Measurements from ENCODE around the gene CDYL.

The CDYL gene

DNA sequence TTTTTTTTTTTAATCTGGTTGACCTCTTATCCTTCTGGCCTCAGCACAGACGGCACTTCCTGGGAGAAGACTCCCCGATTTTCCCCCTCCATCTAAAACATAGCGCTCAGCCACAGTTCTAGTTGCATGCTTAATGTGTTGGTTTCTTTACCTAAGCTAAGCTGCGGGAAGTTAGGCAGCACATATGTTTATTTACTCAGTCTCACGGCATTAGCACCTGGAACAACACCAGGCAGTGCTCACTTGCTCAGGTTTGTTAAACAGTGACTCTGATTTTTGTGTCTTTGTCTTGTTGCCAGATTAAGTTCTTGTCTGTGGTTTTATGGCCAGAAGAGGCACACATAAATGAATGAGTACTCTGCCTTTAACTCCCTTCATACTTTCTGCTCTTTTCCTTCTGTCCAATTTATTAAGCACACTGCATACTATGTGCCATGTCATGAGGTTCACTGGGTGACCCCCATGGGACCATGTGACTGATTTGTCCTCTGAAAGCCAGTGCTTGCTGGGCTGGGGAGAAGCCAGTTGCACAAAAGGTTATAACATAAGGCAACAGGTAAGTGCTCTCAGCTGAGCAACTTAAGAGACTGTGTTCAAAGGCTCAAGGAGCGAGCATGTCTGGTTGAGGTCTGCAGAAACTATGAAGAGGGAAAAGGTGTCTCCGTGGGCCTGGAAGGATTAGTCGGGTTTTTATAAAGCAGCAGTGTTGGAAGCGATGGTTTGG lies 134.0 kb downstream of the CDYL start:
- no peak for DNase-seq

GRCh38 chr6:4912559-4912958 lies 136.4 kb downstream of the CDYL start:
- no peak for DNase-seq

DNA sequence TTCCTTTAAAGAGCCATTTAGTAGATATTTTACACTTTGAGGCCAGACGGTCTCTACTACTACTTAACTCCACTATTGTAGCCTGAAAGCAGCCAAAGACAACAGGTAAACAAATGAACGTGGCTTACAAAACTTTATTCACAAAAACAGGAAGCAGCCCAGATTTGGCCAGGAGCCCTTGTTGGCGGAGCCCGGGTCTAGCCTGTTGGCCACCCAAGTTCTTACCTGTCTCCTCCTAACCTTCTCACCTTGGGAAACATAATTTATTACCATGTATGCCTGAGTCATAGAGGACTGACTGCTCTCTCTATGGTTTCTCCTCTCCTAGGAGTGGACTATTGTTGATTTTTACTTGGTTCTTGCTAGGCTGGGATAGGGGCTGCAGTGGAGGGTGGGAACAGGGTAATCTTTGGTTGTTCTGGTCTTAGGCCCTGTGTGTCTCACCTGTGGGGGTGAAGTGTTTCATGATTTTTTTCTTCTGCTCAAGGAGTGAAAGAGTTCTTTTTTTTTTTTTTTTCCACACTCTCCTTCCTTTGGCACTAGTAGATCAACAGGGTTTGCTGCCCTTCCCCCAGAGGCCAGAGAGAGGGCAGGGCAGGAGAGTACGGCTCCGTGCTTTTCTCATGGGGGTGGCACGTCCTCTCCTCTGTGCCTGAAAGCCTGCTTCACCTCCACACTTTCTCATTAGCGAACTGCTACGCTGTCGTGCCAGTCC lies 137.7 kb downstream of the CDYL start:
- no peak for DNase-seq

DNA sequence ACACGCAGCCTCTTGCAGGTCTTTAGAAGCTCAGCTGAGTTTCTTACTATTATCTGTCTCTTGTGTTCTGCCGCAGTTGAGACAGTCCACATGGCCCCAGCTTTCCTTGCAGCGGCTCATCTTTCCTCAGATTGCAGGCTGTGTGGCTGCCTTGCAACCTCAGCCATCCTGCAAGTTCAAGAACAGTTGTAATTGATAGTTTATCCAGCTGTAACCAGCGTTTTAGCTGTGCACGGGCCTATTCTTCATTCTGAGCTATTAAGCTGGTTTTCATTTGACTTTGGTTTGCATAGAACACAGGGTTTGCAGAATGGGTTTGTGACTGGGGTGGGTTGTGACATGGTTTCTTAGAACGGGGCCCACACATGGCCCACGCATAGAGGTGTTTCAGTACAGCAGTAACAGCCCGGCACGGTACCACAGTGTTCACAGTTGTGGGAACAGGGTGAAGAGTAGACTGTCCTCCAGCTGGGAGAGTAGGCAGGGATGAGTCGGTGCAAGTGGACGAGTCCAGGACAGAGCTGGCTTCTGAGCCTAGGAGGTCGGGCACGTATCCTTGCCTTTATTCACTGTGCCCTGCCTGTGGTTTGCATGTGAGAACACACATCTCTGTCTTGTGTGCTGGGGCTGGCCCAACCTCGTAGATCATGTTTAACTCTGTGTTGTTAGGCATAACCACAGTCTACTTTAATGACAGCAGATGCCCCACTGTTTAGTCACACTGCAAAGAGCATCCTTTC lies 138.4 kb downstream of the CDYL start:
- peak; percentile 86 for DNase-seq

GRCh38 chr6:4916954-4917561 lies 140.9 kb downstream of the CDYL start:
- DNase-seq = no peak

DNA sequence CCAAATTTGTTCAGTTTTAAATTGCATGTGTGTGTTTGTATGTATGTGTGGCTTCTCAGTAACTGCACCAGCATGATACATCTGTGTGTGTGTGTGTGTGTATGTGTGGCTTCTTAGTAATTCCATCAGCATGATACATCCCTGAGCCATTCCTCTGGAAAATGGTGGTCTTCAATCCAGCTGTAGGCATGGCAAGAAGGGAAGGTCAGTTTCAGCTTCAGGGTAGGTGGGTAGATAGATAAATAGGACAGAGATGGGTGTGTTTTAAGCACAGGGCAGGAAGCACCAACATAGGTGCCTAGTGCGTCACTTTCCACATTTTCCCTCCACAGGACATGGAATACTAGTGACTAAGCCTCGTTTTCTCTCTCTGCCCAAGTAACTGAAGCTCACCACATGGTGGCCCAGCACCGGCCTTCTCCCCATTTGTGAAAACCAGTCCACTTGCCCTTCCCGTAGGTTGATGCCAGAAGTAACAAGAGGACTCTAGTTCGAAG lies 144.8 kb downstream of the CDYL start:
- DNase-seq = peak; percentile 51

GRCh38 chr6:4922488-4923037 lies 146.4 kb downstream of the CDYL start:
- DNase-seq = no peak

GRCh38 chr6:4923081-4923480 lies 146.9 kb downstream of the CDYL start:
- DNase-seq = no peak

DNA sequence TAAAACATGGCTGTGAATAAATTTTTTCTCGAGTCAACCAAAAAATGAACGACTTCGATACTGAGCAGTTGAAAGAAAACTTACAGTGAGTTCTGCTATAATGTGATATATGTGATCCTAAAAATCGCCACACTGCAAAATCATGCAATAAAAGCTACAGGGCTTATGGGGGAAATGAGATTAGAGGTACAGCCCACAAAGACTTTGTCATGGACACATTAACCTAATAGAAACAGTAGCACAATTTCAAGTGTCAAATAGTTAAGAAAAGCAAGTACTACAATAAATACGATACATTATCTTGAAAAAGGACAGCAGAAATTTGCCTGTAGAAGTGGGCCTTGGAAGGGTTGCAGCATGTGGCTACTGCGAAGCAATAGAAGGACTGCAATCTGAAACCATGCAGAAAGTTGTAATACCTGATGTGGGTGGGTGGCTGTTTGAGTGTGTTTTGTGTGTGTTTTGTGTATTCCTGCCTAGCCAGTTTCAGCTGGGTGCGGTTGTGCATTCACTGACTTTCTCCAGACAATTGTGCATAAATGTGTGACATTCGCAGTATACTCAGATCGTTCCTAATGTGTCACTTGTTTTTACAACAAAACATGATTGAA lies 148.6 kb downstream of the CDYL start:
- no peak for DNase-seq

DNA sequence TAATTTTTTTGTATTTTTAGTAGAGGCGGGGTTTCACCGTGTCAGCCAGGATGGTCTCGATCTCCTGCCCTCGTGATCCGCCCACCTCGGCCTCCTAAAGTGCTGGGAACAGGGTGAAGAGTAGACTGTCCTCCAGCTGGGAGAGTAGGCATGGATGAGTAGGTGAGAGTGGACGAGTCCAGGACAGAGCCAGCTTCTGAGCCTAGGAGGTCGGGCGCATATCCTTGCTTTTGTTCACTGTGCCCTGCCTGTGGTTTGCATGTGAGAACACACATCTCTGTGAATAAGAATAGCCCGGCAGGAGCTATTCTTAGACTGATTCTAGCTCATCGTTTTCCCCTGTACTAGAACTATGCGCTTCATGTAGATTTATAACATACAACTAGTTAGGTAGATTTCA lies 149.4 kb downstream of the CDYL start:
- no peak for DNase-seq

DNA sequence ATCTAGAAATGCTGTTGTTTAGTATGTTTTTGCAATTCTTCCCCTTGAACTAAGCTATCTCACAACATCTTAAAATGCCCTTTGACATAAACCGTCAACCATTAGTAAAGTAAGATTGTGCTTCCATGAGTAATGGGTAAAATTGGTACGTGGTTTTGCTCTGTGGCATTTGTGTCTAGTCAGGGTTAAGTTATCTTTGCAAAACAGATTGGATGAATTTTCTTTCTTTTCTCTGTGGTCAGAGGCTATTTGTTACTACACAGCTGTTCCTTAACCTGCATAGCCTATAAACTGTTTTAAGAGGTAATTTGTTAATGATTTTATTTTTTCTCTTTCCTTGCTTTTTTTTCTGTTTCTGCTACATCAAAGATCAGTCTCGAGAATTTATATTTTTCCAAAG lies 152.2 kb downstream of the CDYL start:
- peak; percentile 60 for DNase-seq

GRCh38 chr6:4929097-4929718 lies 153.0 kb downstream of the CDYL start:
- DNase-seq = peak; percentile 3

- DNase-seq = no peak
Measured at GRCh38 chr6:4930025-4930691, 154.0 kb downstream of the CDYL start.

- peak; percentile 9 for DNase-seq
Measured at GRCh38 chr6:4931530-4932227, 155.5 kb downstream of the CDYL start.

DNA sequence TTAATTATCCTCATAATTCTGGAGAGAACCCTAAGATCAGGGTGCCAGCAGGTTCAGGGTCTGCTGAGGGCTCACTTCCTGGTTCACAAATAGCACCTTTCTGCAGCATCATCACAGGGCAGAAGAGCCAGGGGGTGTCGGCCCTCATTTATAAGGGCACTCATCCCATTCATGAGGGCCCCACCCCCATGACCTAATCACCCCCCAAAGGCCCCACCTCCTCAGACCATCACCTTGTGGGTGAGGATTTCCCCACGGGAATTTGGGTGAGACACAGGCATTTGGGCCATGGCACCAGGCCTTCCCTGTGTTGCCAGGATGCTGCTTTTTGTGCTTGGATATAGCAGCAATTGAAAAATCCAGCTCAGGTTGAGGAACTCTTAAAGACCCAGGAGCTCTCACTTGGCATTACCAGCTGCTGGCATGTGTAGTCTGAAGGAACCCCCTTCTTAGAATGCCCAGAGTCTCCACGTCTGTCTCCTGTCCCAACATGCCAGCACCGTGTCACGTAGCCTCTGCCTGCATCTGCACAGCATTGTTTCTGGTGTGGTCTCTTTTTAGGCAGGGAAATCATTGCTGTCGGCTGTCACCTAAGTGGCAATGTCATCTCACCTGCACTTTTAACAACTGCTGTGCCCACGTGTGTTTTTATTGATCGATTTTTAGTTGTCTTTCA lies 156.2 kb downstream of the CDYL start:
- DNase-seq = no peak

DNA sequence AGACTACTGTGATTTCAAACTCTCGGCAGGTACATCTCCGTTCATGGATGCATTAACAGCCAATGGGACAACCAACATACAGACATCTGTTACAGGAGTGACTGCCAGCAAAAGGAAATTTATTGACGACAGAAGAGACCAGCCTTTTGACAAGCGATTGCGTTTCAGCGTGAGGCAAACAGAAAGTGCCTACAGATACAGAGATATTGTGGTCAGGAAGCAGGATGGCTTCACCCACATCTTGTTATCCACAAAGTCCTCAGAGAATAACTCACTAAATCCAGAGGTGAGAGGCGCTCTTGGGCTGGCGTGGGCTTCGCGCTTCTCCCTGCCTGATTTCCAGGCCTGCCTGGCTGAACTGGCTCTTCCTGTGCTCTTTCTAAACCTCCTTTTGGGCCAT lies 159.3 kb downstream of the CDYL start:
- DNase-seq = no peak

DNA sequence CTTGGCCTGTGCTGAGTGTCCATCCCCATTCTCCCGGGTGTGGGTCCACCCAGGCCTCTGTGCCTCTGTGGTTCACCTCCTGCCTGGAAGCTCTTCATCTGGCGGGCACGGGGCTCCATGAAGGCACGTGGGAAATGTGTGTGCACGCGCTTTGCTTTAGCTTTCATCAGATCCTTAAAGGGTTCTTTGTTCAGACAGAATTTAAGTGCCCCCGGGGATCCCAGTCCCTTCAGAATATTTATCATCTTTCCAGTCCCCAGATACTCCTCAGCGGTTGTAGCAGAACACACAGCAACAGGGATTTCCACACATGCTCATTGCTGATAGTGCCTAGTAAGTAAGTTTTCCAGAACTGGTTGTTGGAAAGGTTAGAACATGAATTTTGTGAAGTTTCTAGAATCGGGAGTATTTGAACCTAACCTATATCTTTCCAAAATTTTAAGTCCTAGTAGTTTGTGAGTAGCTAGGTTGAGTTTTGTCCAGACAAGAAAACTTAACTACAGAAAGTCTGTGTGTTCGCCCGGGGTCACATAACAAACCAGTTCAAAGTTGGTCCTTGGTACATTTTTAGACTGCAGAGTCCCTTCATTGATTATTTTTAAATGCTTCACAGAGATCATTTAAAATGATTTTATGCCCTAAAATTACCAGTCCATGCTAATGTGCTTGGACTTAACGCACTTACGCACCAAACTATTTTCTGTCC lies 159.9 kb downstream of the CDYL start:
- DNase-seq = no peak

DNA sequence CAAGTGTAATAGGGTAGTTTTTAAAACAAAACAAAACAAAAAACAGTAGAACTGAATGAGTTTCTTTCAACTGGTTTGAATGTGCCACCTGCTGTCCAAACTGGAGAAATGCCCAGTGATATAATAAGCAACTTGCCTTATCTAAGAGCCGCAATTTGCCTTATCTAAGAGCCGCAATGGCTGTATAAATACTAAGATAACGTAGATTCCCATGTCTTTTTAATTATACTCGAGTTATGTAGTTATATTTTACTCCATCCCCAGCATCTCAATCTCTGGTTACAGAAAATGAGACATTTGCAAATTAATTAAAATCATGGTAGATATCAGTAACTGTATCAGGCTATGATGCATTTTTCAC lies 160.5 kb downstream of the CDYL start:
- DNase-seq = peak; percentile 55

DNA sequence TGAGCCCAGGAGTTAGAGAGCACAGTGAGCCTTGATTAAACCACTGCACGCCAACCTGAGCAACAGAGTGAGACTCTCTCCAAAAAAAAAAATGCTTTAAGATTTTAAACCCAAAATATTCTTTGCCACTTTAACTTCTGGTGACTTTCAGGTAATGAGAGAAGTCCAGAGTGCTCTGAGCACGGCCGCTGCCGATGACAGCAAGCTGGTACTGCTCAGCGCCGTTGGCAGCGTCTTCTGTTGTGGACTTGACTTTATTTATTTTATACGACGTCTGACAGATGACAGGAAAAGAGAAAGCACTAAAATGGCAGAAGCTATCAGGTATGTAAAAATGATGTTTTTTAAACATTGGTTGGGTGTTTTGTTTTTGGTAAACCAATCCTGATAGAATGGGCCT lies 161.2 kb downstream of the CDYL start:
- no peak for DNase-seq

GRCh38 chr6:4939241-4939640 lies 163.0 kb downstream of the CDYL start:
- DNase-seq = no peak

All from fibroblast of skin of right biceps (primary cell).